Breast epithelium (tissue), 4 donors: Measurements from ENCODE around the gene GNMT. TPM values are rescaled to one million over a fixed set of nuclear protein-coding genes. Genes with fewer than 3 reads are reported as not detected.

Experiments used
- DNase-seq, 2 donors: peaks; one replicate each; pipeline ENCODE4 v3.0.0-alpha.2; 2019; ENCODE audit warnings: low spot score in 2 of 2
- H3K27ac ChIP-seq, 2 donors: fragments of 200-600 bp; sonication (generic) in 1 of 2; one replicate each; pipeline ENCODE4 v1.5.1; 2016 to 2019; ENCODE audit warnings: mild to moderate bottlenecking in 1 of 2
- H3K27me3 ChIP-seq, 2 donors: fragments of 200-600 bp; sonication (generic) in 1 of 2; one replicate each; pipeline versions ENCODE4 v1.5.1 to v1.6.0; 2017 to 2019; ENCODE audit warnings: control low read depth in 1 of 2, mild to moderate bottlenecking in 1 of 2
- H3K36me3 ChIP-seq: fragments of 200-600 bp; one replicate; pipeline ENCODE4 v1.5.1; 2019
- H3K4me1 ChIP-seq, 2 donors: fragments of 200-600 bp; sonication (generic); one replicate each; pipeline ENCODE4 v1.5.1; 2016 to 2019; ENCODE audit warnings: control low read depth in 1 of 2
- H3K4me3 ChIP-seq, 3 donors: fragments of 200-600 bp; sonication (generic); 1 replicate in 2 of 3; 2 replicates in 1 of 3; pipeline ENCODE4 v1.5.1; 2016 to 2019; ENCODE audit warnings: mild to moderate bottlenecking in 3 of 3, moderate library complexity in 2 of 3
- H3K9me3 ChIP-seq, 2 donors: fragments of 200-600 bp; sonication (generic) in 1 of 2; one replicate each; pipeline ENCODE4 v1.5.1; 2016 to 2019; ENCODE audit warnings: control low read depth in 1 of 2
- CTCF ChIP-seq, 3 donors: fragments of 450-650 bp; IDR thresholded peaks; one replicate each; pipeline ENCODE4 v1.5.1; 2016 to 2017; ENCODE audit warnings: antibody characterized with exemption in 3 of 3, mild to moderate bottlenecking in 3 of 3, moderate library complexity in 3 of 3
- POLR2A ChIP-seq: fragments of 450-650 bp; IDR thresholded peaks from one replicate; pipeline ENCODE4 v1.6.1; 2016; ENCODE audit warnings: antibody characterized with exemption, mild to moderate bottlenecking, moderate library complexity
- POLR2AphosphoS5 ChIP-seq, 3 donors: sonication (generic); formaldehyde crosslinking; IDR thresholded peaks; one replicate each; pipeline ENCODE4 v1.6.1; 2017; ENCODE audit warnings: antibody characterized with exemption in 3 of 3
- intact Hi-C: fragments of 100-400 bp; cut with DNase I; formaldehyde crosslinking; loops from one replicate; pipeline ENCODE4 v1.15.1; 2023; ENCODE audit warnings: low total_unique reads
- total RNA-seq, 3 donors: library from RNA; depleted of rRNA; stranded (reverse); fragments of >200 nt; gene quantifications; one replicate each; pipeline ENCODE4 v1.1.0, GENCODE V29; 2016

GNMT gene
- total RNA-seq, 3 donors from 2014 or later: 0.32 to 5.9 (median 1.8) TPM

DNA sequence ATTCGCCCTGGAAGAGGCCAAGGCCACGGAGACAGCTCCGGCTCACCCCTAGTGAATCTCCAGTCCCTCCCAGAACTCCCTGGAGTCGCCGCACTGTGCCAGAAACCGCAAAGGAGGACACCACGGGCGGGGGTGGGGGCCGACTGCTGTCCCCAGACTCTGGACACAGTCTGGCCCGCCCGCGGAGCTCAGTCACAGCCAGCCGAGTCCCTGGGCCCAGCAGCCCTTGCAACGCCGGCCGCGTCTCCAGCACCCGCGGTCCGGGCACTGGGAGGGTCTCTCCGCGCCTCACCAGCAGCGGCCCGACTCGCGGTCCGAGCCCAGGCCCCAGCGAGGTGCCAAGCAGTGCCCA, 17.9 kb downstream of the GNMT start:
- DNase-seq: no peak
- Histone ChIP-seq H3K9me3 (no peaks in the 10 kb centered on the region), H3K4me1 (peaks cover 0 to 18% of the 10 kb centered on the region in 2 donors), H3K27me3 (no peaks in the 10 kb centered on the region), H3K4me3 (peak overlapping the region; percentile 85 to 97 (median 96)), H3K27ac (peak overlapping the region; percentile 89 to 94), H3K36me3 (no peaks in the 10 kb centered on the region)
- no peak for TF ChIP-seq POLR2A
- no peak for TF ChIP-seq POLR2AphosphoS5 (IDR thresholded peaks at IDR 0.05)
- TF ChIP-seq CTCF (IDR thresholded peaks at IDR 0.05): no peak
- intact Hi-C loops: no loop called here

DNA sequence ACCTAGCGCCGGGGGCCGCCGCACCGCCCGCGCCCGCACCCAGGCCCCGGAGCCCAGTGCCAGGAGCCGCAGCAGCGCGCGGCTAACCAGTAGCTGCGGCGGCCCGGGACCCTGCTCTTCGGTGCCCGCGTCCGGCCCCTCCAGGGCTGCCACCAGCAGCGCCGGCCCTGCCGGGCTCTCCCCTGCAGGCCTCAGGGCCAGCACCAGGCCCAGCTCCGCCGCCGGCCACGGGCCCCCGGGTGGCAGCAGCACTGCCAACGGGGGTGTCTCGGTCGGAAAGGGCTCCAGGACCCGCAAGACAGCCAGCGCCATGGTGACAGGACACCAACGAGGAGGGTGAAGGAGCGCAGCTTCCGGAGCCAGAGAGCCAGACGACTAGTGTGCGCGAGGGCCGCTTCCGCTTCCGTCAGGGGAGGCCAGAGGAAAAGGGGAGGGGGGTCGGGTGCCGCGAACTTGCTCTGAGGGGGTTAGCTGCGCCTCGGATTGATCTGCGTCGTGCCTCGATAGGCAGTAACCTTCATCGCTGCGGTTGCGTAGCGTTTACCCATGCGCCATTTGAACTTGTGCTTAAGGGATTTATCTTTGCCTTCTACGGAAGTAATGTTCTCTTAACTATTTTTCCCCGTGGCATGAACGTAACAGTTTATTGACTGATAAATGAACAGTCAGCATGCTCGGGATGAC, 18.4 kb downstream of the GNMT start, which contains the start of gene PEX6:
PEX6 (minus strand) TSS at position 343 of the 684 bp plus-strand sequence; CDS start at position 312, 31 bp downstream.
- peak; percentile 63 to 87 for DNase-seq
- Histone ChIP-seq H3K27me3 (no peaks in the 10 kb centered on the region), H3K9me3 (no peaks in the 10 kb centered on the region), H3K4me1 (peaks cover 0 to 18% of the 10 kb centered on the region in 2 donors), H3K27ac (peak within 1 kb of the TSS; percentile 89 to 94), H3K36me3 (no peaks in the 10 kb centered on the region), H3K4me3 (peak within 1 kb of the TSS; percentile 85 to 97 (median 96))
- intact Hi-C loops: no loop called here
- TF ChIP-seq POLR2AphosphoS5 (IDR thresholded peaks at IDR 0.05) (peak; percentile 44 to 78 (median 70)), CTCF (IDR thresholded peaks at IDR 0.05) (no peak)

DNA sequence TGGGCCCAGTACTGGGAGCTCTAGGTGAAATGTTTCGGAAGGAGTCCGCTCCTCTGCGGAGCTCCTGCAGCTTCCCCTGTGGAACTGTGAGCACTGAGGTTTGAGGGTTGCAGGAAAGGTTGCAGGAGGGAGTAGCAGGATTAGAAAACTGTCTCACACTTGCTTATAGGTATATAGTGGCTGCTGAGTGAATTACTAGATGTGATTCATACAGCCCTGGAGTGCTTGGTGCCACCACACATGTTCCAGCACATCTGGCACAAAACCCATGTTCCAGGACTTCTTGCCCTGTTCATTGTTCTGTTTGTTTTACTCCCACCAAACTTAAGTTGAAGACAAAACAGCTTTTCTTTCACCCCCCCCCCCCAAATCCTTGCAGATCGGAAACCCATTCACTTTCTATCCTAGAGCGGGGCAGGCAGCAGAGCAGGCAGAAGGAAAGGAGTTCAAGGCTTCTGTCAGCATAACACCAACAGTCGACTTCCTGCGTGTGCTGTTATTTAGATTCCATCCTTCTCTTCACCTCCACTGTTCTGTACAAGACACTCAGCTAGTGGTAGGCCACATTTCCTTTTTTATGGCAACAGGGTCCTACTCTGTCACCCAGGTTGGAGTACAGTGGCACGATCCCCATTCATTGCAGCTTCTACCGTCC, 19.1 kb downstream of the GNMT start:
- Histone ChIP-seq H3K9me3 (no peaks in the 10 kb centered on the region), H3K27ac (peak overlapping the region; percentile 89 to 94), H3K27me3 (no peaks in the 10 kb centered on the region), H3K36me3 (no peaks in the 10 kb centered on the region), H3K4me1 (peaks cover 0 to 18% of the 10 kb centered on the region in 2 donors), H3K4me3 (peak overlapping the region; percentile 85 to 97 (median 96))
- DNase-seq: no peak
- TF ChIP-seq POLR2A: no peak
- no peak for TF ChIP-seq CTCF (IDR thresholded peaks at IDR 0.05)
- TF ChIP-seq POLR2AphosphoS5 (IDR thresholded peaks at IDR 0.05): no peak
- intact Hi-C loops: loop anchor here (10.0 kb wide), 1 partner anchor 1045 kb away; no protein-coding TSS in a partner anchor

- H3K4me1 ChIP-seq: peaks cover 7 to 16% of the 10 kb centered on the region in 2 donors
- intact Hi-C loops: loop anchor here (10.0 kb wide), 1 partner anchor 1047 kb away; no protein-coding TSS in a partner anchor
Measured at GRCh38 chr6:42981836-42982235, 21.3 kb downstream of the GNMT start.

DNA sequence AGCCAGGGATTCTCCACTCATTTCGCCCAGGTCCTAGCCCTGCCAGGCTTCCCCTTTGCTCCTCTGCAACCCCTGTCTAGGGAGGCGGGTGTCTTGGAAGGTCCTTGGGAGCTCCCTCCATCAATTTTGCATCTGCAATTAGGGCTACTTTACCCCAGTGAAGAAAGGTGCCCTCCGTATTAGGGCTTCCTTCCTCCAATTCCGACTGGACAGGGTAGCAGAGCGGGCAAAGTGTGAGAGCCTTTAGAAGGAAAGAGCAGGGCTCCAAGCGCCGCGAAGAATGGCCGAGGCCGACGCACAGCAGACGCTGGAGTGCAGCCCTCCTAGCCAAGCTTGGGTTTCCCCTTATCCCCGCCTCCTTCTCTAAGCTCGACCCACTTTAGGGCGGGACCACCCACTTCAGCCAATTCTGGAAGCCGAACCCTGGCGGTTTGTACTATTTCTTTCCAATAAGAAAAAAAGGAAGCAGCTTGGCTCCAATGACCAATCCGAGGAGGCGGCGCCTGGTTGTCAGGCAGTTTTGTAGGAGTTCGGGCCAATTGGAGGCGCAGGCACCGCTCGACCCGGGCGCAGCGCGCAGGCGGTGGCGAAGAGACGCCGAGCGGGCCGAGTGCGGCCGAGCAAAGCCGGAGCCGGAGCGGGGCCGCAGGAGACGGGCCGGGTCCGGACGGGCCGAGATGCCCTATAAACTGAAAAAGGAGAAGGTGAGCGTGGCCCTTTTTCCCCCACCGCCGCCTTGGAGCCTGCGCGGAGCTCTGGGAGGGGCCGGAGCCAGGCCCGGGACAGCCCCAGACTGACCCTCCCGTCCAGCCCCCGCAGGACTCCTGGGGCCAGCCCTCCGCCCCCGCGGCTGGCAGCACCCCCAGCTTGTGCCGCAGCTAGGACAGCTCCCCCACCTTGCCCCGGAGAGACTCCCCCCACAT, 23.7 kb downstream of the GNMT start, which contains the start of gene PPP2R5D:
PPP2R5D (plus strand) TSS at position 570 of the 923 bp plus-strand sequence; CDS start at position 678, 108 bp downstream.
- peak; percentile 98 for DNase-seq
- Histone ChIP-seq H3K27me3 (no peaks in the 10 kb centered on the region), H3K9me3 (no peaks in the 10 kb centered on the region), H3K36me3 (no peaks in the 10 kb centered on the region), H3K4me3 (peak within 1 kb of the TSS; percentile 88 to 92 (median 90)), H3K27ac (peak within 1 kb of the TSS; percentile 85 to 92), H3K4me1 (peaks cover 7% of the 10 kb centered on the region in 2 donors)
- intact Hi-C loops: loop anchor here (10.0 kb wide), 1 partner anchor 1049 kb away; no protein-coding TSS in a partner anchor
- TF ChIP-seq CTCF (IDR thresholded peaks at IDR 0.05): peak in 2 of 3 donors; percentile 26 to 32
- peak; percentile 39 to 55 (median 49) for TF ChIP-seq POLR2AphosphoS5 (IDR thresholded peaks at IDR 0.05)
- peak; percentile 55 for TF ChIP-seq POLR2A

More at GRCh38 chr6:42981836-42982235, 21.3 kb downstream of the GNMT start:
- DNase-seq: no peak
- no peaks in the 10 kb centered on the region for H3K36me3 ChIP-seq
- H3K27ac ChIP-seq: no peak overlapping the region
- H3K4me3 ChIP-seq: no peak overlapping the region
- H3K27me3 ChIP-seq: no peaks in the 10 kb centered on the region
- H3K9me3 ChIP-seq: no peaks in the 10 kb centered on the region
- no peak for TF ChIP-seq POLR2A
